HG02852 (cell line): ENCODE data around the gene ADAM33.

Source experiments
- ATAC-seq: cut with Tn5 transposase; IDR thresholded peaks from one replicate; pipeline ENCODE4 v1.9.1; 2021; ENCODE audit warnings: mild to moderate bottlenecking, moderate library complexity; ENCODE audit not compliant: unreplicated experiment

Gene ADAM33, protein sequence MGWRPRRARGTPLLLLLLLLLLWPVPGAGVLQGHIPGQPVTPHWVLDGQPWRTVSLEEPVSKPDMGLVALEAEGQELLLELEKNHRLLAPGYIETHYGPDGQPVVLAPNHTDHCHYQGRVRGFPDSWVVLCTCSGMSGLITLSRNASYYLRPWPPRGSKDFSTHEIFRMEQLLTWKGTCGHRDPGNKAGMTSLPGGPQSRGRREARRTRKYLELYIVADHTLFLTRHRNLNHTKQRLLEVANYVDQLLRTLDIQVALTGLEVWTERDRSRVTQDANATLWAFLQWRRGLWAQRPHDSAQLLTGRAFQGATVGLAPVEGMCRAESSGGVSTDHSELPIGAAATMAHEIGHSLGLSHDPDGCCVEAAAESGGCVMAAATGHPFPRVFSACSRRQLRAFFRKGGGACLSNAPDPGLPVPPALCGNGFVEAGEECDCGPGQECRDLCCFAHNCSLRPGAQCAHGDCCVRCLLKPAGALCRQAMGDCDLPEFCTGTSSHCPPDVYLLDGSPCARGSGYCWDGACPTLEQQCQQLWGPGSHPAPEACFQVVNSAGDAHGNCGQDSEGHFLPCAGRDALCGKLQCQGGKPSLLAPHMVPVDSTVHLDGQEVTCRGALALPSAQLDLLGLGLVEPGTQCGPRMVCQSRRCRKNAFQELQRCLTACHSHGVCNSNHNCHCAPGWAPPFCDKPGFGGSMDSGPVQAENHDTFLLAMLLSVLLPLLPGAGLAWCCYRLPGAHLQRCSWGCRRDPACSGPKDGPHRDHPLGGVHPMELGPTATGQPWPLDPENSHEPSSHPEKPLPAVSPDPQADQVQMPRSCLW

DNA sequence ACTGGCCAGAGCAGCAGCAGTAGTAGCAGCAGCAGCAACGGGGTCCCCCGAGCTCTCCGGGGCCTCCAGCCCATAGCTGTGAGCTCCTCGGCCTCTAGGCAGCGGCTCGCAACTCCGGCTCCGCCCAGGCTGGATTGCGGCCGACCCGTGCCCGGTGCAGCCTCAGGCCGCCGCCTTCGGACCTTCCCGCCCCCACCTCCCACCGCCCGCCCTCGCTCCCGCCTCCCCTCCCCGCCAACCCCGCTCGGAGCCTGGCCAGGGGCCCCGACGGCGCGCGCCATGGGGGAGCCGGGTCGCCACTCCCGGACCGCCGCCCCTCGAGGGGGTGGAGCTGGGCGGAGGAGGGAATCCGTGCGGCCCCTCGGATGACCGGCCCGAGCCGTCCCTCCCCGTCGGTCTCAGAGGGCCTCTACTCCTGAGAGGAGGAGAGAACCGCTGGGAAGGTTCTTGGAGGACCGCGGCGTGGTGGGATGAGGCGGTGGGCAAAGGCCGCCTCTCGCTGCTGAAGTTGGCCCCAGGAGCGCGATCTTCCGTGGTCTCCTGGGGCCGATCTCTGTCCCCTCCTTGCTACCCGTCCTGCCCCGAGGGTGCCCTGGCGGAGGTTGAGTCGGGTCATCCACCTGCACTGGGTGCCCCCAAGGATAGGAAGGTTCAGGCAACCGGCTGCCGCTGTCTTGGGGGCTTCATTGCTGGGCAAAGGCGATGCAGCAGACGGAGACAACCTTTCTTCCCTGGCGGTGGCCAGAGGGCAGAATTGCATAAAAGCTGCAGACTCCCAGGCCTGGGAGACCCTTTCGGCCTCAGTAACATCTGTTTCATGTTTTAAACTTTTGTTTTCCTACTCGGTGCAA, at the start of gene ADAM33:
TSS of gene ADAM33 (minus strand) at position 80 of the 851 bp plus-strand sequence. CDS start at position 74, 6 bp downstream.
- ATAC-seq: no peak

DNA sequence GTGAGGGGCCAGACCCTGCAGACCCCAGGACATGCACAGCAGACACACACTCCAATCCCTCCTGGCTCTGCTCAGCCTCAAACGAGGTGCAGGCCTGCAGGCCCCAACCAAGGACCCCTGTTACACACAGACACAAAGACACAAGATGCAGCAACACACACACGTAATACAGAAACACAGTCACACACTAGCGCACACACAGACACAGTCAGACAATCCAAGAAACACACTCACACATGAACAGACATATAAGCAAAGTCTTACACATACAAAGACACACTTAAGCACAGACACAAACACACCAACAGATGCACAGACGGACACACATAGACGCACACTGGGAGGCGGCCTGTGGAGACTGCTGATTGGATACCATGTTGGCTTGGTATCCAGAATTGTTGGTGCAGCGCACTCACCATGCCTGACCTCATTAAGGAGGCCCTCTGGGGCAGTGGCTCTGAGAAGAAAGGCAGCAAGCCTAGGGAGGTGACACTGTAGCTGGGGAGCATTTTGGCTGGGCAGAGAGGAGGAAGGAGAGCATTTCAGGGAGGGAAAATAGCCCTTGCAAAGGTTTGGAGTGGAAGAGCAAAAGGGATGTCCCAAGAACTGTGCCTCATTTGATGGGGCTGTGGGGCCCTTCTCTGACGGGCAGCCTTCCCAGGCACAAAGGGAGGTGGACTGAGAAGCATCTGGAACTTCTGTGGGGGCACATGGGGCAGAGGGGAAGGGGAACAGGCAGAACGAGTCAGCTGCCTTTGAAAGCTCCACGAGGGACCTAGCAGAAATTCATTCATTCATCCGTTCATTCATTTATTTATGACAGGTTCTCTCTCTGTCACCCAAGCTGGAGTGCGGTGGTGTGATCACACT, 49.2 kb upstream of the ADAM33 start:
- no peak for ATAC-seq

DNA sequence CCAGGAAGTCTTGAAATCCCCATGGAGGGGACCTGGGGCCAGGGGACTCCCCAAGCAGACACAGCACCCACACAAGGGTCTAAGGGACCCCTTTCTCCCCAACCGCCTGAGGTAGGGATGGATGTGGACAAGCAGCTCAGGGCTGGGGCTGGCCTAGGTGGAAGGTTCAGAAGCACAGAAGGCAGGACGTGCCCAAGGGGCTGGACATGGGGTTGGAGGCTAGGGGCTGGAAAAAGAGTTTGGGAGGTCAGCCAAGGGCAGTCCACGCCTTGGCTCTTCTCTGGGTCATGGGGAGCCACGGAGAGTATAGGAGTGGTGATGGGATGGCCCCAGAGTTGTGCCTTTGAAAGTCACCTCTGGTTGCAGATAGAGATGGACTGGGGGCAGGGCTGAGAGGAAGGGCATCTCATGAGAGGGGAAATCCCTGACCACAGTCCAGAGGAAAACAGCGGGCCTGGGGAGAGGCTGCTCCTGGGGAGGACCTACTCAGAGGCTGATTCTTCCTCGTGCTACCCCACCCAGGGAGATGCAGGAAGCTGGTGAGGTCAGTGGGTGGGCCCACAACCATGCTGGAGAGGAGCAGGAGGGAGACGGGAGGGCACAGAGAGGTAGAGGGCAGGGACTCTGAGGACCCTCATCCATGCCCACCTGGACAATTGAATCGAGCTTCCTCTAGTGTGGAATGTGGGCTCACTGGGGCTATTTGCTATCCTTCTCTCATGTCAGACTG, 48.2 kb upstream of the ADAM33 start:
- no peak for ATAC-seq

DNA sequence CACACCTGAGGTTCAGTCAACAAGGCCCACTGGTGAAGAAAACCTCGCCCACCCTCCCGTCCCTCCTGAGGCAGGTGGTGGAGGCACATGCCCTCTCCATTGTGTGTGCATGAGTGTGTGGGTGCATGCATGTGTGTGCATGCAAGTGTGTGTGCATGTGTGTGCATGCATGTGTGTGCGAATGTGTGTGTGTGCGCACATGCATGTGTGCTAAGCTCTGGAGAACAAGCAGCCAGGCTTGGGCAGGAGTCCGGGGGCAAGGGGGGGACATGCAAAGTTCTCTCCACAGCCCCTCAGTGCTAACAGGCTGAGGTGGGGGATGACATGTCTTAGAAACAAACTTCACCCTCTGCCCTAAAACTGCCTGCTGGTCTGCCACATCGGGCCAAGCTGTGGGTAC, 47.6 kb upstream of the ADAM33 start:
- no peak for ATAC-seq

DNA sequence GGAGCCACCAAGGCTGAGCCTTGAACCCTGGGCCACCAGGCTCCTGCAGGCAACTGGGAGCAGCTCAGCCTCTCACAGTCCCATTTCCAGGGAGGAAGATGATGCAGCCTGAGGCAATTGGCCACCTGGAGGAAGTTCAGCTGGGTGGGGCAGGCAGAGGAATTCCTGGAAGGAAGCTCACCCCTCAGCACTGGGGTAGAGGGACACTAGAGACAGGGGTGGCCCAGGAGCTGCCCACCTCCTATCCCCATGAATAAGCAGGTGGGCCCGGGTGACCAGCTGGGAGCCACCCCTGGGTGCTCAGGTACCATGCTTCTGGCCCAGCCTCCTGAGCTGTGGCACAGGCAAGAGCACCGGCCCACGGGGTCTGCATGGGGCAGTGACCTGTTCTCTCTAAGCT, 47.1 kb upstream of the ADAM33 start:
- ATAC-seq: no peak

DNA sequence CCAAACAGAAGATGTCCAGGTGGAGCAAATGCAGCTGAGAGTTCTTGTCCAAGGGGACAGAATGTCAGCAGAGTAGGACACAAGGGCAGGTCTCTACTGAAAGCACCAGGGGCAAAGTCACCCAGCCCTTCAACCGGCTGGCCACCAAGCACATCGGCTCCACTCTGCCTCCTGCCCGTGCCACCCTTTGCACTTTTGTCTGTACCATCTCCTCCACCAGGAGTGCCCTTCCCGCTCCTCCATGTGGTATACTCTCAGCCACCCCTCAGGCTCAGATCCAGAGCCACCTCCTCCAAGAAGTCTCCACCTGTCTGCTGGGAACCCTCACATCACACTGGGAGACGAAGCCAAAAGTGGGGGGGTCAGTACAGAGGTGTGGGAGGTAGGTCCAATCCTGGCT, 46.5 kb upstream of the ADAM33 start:
- ATAC-seq: no peak

DNA sequence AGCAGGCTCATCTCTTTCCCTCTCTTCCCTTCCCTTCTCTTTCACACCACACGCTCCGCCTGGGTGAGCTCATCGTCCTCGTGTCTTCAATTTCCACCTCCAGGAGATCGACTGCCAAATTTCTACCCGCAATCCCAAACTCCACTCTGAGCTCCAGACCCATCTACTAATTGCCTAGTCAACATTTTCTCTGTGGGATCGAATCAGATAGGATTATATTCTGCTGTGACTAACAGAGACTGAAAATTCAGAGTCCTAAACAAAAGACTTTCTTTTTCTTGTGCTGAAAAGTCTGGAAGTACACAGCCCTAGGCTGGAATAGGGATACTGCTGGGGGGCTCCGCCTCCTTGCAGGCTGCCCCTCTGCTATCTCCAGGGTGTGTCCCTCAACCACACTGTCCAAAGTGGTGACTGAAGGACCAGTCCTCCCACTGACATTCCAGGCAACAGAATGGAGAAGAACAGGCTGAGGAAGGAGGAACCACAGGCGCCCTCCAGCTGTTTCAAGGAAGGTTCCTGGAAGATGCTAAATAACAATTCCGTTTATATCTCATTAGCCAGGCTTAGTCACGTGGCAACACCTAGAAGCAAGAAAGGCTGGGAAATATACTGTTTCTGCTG, 45.7 kb upstream of the ADAM33 start:
- ATAC-seq: no peak

DNA sequence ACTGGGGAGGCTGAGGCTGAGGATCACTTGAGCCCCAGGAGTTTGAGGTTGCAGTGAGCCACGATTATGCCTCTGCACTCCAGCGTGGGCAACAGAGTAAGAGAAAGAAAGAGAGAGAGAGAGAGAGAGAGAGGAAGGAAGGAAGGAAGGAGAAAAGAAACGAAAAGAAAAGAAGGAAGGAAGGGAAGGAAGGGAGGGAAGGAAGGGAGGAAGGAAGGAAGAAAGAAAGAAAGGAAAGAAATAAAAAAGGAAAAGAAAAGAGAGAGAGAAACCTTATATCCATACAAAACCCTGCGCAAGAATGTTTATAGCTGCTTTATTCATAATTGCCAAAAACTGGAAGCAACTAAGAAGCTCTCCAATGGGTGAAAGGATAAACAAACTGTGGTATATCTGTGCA, 42.5 kb upstream of the ADAM33 start:
- no peak for ATAC-seq

DNA sequence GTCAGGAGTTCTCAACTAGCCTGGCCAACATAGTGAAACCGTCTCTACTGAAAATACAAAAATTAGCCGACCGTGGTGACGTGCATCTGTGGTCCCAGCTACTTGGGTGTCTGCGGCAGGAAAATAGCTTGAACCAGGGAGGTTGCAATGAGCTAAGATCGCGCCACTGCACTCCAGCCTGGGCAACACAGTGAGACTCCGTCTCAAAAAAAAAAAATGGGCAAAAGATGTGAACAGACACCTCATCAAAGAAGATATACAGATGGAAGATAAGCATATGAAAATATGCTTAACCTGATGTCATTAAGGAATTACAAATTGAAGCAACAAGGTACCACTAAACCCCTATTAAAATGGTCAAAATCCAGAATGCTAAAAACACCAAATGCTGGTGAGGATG, 41.5 kb upstream of the ADAM33 start:
- no peak for ATAC-seq

DNA sequence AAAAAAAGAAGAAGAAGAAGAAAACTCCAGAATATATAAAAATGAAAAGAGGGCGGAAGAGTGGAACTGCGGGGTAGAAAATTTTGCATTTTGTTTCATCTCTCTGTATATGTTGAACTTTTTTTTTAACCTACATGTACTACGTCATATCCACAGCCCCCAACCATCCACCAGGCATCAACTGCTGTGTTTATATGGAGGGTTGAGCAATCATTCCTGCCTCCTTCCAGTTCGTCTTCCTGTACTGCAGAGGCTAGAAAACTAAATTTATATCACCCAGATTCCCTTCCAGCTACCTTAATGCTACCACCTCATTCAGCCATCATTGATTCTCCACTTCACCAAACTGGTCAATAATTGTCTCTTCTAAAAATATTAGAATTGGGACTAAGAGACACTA, 40.1 kb upstream of the ADAM33 start:
- ATAC-seq: no peak

DNA sequence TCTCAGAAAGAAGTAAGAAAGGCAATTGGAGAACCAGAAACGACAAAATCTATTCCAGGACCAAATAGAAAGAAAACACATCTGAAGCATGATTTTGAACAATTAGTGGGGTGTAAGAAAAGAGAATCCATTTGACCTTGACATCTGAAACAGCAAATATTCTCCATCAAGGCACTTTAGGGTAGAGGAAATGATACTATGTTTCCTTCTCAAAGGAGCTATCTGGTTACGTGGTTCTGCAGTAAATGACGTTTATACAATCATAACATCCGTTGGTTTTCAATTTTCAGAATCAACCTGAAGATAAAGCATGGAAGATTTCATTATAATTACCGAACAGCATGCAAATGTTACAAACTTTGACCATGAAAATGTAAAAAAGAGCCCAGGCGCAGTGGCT, 38.8 kb upstream of the ADAM33 start:
- no peak for ATAC-seq

DNA sequence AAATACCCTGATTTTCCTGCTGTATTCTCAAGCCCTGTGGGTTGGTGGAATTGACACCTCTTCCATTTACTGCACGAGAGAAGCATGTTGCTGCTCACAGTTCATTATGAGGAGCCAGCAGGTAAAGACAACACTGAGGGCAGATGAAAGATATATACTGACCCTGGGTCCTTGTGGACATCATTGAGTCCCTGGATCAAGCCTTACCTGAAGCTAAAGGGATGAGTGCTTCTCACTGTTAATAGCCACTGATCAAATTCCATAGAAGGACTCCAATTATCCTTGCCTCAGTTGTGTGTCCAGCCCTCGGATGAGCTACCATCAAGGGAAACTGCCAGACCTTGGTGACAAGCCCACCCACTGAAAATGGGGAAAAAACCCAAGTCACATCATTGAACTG, 38.3 kb upstream of the ADAM33 start:
- no peak for ATAC-seq

DNA sequence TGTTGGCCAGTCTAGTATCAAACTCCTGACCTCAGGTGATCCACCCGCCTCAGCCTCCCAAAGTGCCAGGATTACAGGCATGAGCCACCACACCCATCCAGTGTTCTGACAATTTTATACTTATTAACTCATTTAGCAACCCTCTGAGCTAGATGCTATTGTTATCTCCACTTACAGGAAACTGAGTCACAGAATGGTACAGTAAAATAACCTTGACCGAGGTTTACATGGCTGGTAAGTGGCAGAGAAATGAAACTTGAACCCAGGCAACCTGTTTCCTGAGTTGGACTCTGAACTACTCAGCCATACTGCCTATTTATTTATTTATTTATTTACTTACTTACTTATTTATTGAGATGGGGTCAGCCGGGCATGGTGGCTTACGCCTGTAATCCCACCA, 37.2 kb upstream of the ADAM33 start:
- ATAC-seq: no peak

DNA sequence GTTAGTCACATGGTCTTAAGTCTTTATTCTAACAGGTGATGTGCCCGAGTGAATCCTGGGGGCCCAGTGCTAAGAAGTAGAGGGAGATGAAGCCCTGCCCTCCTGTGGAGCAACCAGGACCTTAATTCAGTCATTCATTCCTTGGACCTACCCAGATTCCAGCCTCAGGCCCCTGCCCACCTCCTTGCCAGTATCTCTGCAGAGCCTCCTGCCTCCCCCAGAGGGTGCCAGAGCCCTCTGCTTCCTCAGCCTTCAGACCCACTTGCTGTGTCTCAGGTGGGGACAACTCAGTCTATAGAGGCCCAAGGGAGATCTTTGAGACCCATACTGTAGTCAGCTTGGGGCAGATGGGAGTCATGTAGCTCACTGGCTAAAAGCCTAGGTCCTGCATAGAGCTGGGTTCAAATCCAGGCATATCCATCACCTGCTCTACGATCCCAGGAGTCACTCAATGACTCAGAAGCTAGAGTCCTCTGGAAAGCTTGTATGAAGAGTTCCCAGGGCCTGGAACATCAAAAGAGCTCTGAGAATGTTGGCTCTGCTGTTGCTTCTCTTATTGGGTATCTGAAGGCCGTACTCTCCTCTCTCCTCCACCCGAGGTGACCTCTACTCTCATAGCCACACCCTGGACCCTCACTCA, 34.5 kb upstream of the ADAM33 start:
- no peak for ATAC-seq

DNA sequence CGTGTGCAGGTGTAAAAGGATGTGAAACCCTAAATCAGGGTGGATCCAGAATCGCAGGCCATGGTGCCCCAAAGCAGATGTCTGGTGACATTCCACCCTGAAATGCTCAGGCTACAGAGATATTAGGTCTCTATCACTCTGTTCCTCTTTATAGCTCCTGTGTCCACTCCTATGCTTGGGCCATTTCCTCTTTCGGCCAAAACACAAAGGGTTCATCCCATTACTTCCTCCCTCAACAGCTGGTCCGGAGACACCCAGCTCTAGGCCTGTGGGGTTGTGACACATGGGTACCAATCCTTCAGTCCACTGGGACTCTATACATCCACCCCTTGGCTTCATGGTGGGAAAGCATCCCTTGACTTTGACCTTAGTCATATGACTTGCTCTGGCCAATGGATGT, 32.3 kb upstream of the ADAM33 start:
- no peak for ATAC-seq

DNA sequence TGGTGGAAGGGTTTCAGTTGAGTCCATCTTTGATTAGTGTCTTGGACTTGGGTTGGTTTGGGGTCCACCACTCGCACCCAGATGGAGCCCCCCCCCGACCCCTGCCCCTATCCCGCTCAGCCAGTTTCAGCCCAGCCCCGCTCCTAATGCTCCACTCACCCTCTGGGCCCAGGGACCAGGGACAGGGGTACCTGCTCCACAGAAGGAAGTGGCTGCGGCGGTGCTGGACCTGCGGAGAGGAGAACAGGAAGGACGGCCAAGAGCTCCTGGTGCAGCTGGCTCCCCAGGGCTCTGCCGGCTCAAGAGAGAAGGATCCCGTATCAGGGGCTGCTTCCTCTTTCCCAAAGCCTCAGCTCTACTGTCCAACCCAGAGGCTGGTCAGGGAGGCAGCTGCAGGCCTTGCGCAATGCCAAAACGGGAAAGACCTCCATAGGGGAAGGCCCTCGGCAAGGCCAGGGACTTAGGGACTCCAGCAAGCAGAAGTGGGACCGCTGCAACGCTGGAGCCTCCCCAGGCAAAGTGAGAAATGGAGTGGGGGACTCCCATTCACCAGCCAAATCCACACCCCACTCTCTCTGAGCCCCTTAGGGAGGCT, 30.6 kb upstream of the ADAM33 start, which contains the start of gene SIGLEC1:
TSS of gene SIGLEC1 (minus strand) at position 322 of the 595 bp plus-strand sequence. CDS start 5,472 bp downstream, outside the sequence.
- ATAC-seq: no peak

DNA sequence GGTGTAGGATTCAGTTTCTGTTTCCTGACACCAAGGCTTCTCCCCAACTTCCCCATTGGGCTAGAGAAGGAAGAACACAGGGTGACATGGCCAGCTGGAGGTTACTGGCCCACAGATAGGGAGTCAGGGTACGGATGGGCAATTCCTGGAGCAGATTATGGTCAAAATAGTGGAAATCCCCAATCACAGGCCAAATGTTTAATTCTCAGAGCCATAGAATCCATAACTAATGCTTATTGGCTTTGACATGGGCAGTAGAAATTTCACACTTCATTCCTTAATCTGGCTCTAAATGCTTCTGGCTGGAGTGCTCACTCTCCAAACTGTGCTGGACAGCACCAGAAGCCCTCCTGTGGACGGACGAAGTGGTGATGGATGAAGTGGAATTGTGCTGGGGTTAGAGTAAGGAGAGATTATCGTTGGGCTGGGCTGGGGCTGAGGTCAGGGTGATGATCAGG, 29.7 kb upstream of the ADAM33 start:
- no peak for ATAC-seq
